ENCODE results near the gene ZNF175. TPM values are rescaled to one million over a fixed set of nuclear protein-coding genes. Genes with fewer than 3 reads are reported as not detected.

ZNF175 gene
- total and polyA plus RNA-seq, 2 donors (not counting 3 experiments of a cell fraction or from before 2014, with no cell fraction given), result 4.9 to 16.5 TPM

DNA sequence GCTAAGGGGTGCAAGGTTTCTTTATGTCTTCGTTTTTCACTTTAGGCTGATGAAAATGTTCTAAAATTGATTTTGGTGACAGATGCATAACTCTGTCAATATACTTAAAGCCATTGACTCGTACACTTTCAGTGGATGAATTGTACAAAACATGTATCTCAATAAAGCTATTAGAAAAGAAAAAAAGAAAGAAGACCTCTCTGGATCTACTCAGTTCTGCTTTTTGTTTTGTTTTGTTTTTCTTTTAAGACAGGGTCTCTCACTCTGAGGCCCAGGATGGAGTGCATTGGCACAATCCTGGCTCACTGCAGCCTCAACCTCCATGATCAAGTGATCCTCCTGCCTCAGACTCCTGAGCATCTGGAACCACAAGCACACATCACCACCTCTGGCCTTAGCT is 55.6 kb downstream of the ZNF175 start:
- CTCF ChIA-PET, result interaction anchor here (1.0 to 1.7 kb wide), 4 partner anchors 11 to 154 kb away, joined by 3 to 6 read pairs (median 4); no protein-coding TSS in a partner anchor
- no TSS peak for BruUV-seq (replicated peaks)
- no peak overlapping the region for H3K9ac ChIP-seq (replicated peaks; ENCODE audit: extremely low read depth, insufficient read depth, low read length)
- no peaks in the 10 kb centered on the region for H4K20me1 ChIP-seq (replicated peaks; ENCODE audit: control insufficient read depth, extremely low read depth, insufficient read depth, low read length)
- no peak overlapping the region for H2AFZ ChIP-seq (ENCODE audit: low read depth, low read length)
- no peaks in the 10 kb centered on the region for H3K9me3 ChIP-seq (replicated peaks; ENCODE audit: control insufficient read depth, insufficient read depth, low read length)
- H3K4me3 ChIP-seq (replicated peaks in 1 of 3; ENCODE audit: insufficient read depth in 1 of 3, low read depth in 1 of 3, low read length in 3 of 3), result no peak overlapping the region
- POLR2A ChIA-PET, result no interaction called here
- no peaks in the 10 kb centered on the region for H3K79me2 ChIP-seq (ENCODE audit: control insufficient read depth, insufficient read depth, low read length)
- H3K27ac ChIP-seq (ENCODE audit: insufficient read depth, low read depth, low read length), result no peak overlapping the region
- no peaks in the 10 kb centered on the region for H3K4me1 ChIP-seq (ENCODE audit: control insufficient read depth, extremely low read depth, insufficient read depth, low read length)
- intact Hi-C loops (cut with micrococcal nuclease) (no loop called here), dilution Hi-C loops (cut with MboI; ENCODE audit: extremely low pct_ligation_motif_present, low sequenced_read_pairs) (no loop called here)
- DNase-seq (ENCODE audit: low read depth, low spot score) (no peak), FAIRE-seq (no peak)
- H3K9me1 ChIP-seq (replicated peaks; ENCODE audit: control insufficient read depth, extremely low read depth, insufficient read depth, low read length), result no peaks in the 10 kb centered on the region
- no peak for TF ChIP-seq FOS (IDR thresholded peaks at IDR 0.05; ENCODE audit: borderline replicate concordance, insufficient read depth, low read length)
- TF ChIP-seq CTCF (IDR thresholded peaks at IDR 0.05; ENCODE audit: extremely low read depth in 1 of 2, insufficient read depth in 1 of 2, low read depth in 1 of 2, low read length in 2 of 2), result no peak
- no peak for TF ChIP-seq POLR2AphosphoS5 (IDR thresholded peaks at IDR 0.05; ENCODE audit: insufficient read depth, low read depth, low read length)
- no peak for TF ChIP-seq MYC (IDR thresholded peaks at IDR 0.05; ENCODE audit: low read depth, low read length)
- TF ChIP-seq JUN (IDR thresholded peaks at IDR 0.05; ENCODE audit: borderline replicate concordance, insufficient read depth, insufficient read length, low read depth), result no peak
- TF ChIP-seq POLR2A (IDR thresholded peaks at IDR 0.05; ENCODE audit: low read depth, low read length), result no peak
- TF ChIP-seq GATA2 (IDR thresholded peaks at IDR 0.05; ENCODE audit: insufficient read depth, insufficient read length, low read depth, low read length), result no peak
- TF ChIP-seq EZH2 (IDR thresholded peaks at IDR 0.05; ENCODE audit: borderline replicate concordance, low read depth, low read length, severe bottlenecking), result no peak
- TF ChIP-seq, protein P1, sequence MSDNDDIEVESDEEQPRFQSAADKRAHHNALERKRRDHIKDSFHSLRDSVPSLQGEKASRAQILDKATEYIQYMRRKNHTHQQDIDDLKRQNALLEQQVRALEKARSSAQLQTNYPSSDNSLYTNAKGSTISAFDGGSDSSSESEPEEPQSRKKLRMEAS (IDR thresholded peaks at IDR 0.05; ENCODE audit: insufficient read depth, insufficient read length), result no peak
- no peak overlapping the region for H3K4me2 ChIP-seq (ENCODE audit: insufficient read depth, low read length)
- no peaks in the 10 kb centered on the region for H3K27me3 ChIP-seq (ENCODE audit: control insufficient read depth in 2 of 2, insufficient read depth in 2 of 2, low read length in 2 of 2)
- H3K36me3 ChIP-seq (ENCODE audit: control insufficient read depth in 2 of 2, extremely low read depth in 1 of 2, insufficient read depth in 2 of 2, low read length in 2 of 2), result no peaks in the 10 kb centered on the region

Data from endothelial cell of umbilical vein (primary cell).